ENCODE measurements around the gene CD99. TPM values are rescaled to one million over a fixed set of nuclear protein-coding genes. Genes with fewer than 3 reads are reported as not detected.

CD99 gene
- total and polyA plus RNA-seq, 2 experiments from 2014 or later, result 28.5 to 43.1 TPM

- DNase-seq (ENCODE audit: low spot score) (no peak), ATAC-seq (no peak)
- H3K4me2 ChIP-seq, result no peak overlapping the region
- H3K4me3 ChIP-seq, result no peak overlapping the region
- peaks cover 6% of the 10 kb centered on the region for H3K27me3 ChIP-seq (ENCODE audit: insufficient read depth)
- H3K4me3 Mint-ChIP-seq, result no peak overlapping the region
- peaks cover 4% of the 10 kb centered on the region; the same call in 1 of the 2 replicates for H3K79me2 ChIP-seq (replicated peaks; ENCODE audit: insufficient read depth)
- peaks cover 5% of the 10 kb centered on the region; the same call in 2 of the 3 replicates for H3K36me3 Mint-ChIP-seq (ENCODE audit: low read depth)
- no peaks in the 10 kb centered on the region for H3K9me3 Mint-ChIP-seq
- H3K4me1 ChIP-seq (ENCODE audit: insufficient read depth), result peaks cover 17% of the 10 kb centered on the region; the same call in 1 of the 2 replicates
- peaks cover 4% of the 10 kb centered on the region; the same call in 1 of the 2 replicates for H3K9me2 ChIP-seq (ENCODE audit: insufficient read depth)
- H3K27me3 Mint-ChIP-seq (ENCODE audit: insufficient read depth, low read depth, poor library complexity), result peaks cover 18% of the 10 kb centered on the region
- no peak for TF ChIP-seq EZH2phosphoT487 (IDR thresholded peaks at IDR 0.05; ENCODE audit: unreplicated experiment)
- TF ChIP-seq ZNF114 (CRISPR knock-in tag; IDR thresholded peaks at IDR 0.05), result no peak
- TF ChIP-seq ZNF462 (CRISPR knock-in tag; IDR thresholded peaks at IDR 0.05), result no peak
- no peak for TF ChIP-seq NANOG (IDR thresholded peaks at IDR 0.05; ENCODE audit: borderline replicate concordance)
- no peak for TF ChIP-seq CTCF (conservative IDR thresholded peaks at IDR 0.05; ENCODE audit: low read depth in 2 of 2)
- TF ChIP-seq EZH2 (IDR thresholded peaks at IDR 0.05; ENCODE audit: low read depth, unreplicated experiment), result no peak
- no peak for TF ChIP-seq STAT1 (IDR thresholded peaks at IDR 0.05; ENCODE audit: unreplicated experiment)
- no peak for TF ChIP-seq REST (IDR thresholded peaks at IDR 0.05; ENCODE audit: unreplicated experiment)
- TF ChIP-seq JUNB (IDR thresholded peaks at IDR 0.05; ENCODE audit: unreplicated experiment), result no peak
- no peak for TF ChIP-seq POLR2AphosphoS5 (IDR thresholded peaks at IDR 0.05; ENCODE audit: low read depth)
- TF ChIP-seq ETS1 (IDR thresholded peaks at IDR 0.05), result no peak
- no peak for TF ChIP-seq CREB1 (CRISPR knock-in tag; IDR thresholded peaks at IDR 0.05; ENCODE audit: low read depth)
- TF ChIP-seq ZNF331 (CRISPR knock-in tag; IDR thresholded peaks at IDR 0.05; ENCODE audit: low read depth), result no peak
- H4K20me1 ChIP-seq (replicated peaks; ENCODE audit: insufficient read depth), result no peaks in the 10 kb centered on the region; the same call in 1 of the 2 replicates
- H3F3A ChIP-seq (replicated peaks; ENCODE audit: low read depth), result 0 out of 2 replicates have a peak, but pooled peaks cover 2% of the 10 kb centered on the region
- H3K4me1 Mint-ChIP-seq, result peaks cover 12% of the 10 kb centered on the region
- H3K27ac ChIP-seq (ENCODE audit: low read depth), result no peak overlapping the region
- no peak overlapping the region for H2AFZ ChIP-seq
- H3K27ac Mint-ChIP-seq, result no peak overlapping the region
- H3K36me3 ChIP-seq (ENCODE audit: insufficient read depth), result no peaks in the 10 kb centered on the region
These were observed 8.9 kb downstream of the CD99 start for GRCh38 chrX:2699959-2700358.
